HepG2 (cell line): ENCODE data around the gene RP2. TPM values are rescaled to one million over a fixed set of nuclear protein-coding genes. Genes with fewer than 3 reads are reported as not detected.

ENCODE experiments used
- CHD2 ChIP-seq: IDR thresholded peaks from 2 replicates; pipeline ENCODE4 v1.6.1; 2011; ENCODE audit warnings: low read depth, low read length, improper control_type of control experiment
- GLMP ChIP-seq: sonication (generic); formaldehyde crosslinking; IDR thresholded peaks from 2 replicates; pipeline ENCODE4 v1.9.0; 2021; ENCODE audit warnings: missing genetic modification reagents, mild to moderate bottlenecking, borderline replicate concordance
- NFIB ChIP-seq: sonication (generic); formaldehyde crosslinking; IDR thresholded peaks from 2 replicates; pipeline ENCODE4 v1.9.0; 2021; ENCODE audit warnings: missing genetic modification reagents, mild to moderate bottlenecking, borderline replicate concordance
- REPIN1 ChIP-seq: sonication (generic); formaldehyde crosslinking; IDR thresholded peaks from 2 replicates; pipeline ENCODE4 v1.8.0; 2022; ENCODE audit warnings: missing genetic modification reagents, low read depth, mild to moderate bottlenecking, borderline replicate concordance
- SALL2 ChIP-seq: sonication (generic); formaldehyde crosslinking; IDR thresholded peaks from 2 replicates; pipeline ENCODE4 v1.8.1; 2023; ENCODE audit warnings: mild to moderate bottlenecking, missing genetic modification reagents, inconsistent platforms
- SRSF4 ChIP-seq: fragments of 200-400 bp; formaldehyde crosslinking; IDR thresholded peaks from one replicate; pipeline ENCODE4 v1.6.1; 2018; ENCODE audit warnings: mild to moderate bottlenecking, low read depth, low read length, moderate library complexity; ENCODE audit not compliant: poor library complexity, severe bottlenecking
- TFAP4 ChIP-seq: sonication (generic); IDR thresholded peaks from 2 replicates; pipeline ENCODE4 v1.6.1; 2016; ENCODE audit warnings: low read depth, borderline replicate concordance
- XBP1 ChIP-seq: sonication (generic); formaldehyde crosslinking; IDR thresholded peaks from 2 replicates; pipeline ENCODE4 v1.5.0; 2020; ENCODE audit warnings: missing genetic modification reagents
- ZNF441 ChIP-seq: sonication (generic); formaldehyde crosslinking; IDR thresholded peaks from 2 replicates; pipeline ENCODE4 v1.7.0; 2021; ENCODE audit warnings: missing genetic modification reagents, borderline replicate concordance
- ZNF646 ChIP-seq: sonication (generic); formaldehyde crosslinking; IDR thresholded peaks from 2 replicates; pipeline ENCODE4 v1.9.0; 2021; ENCODE audit warnings: mild to moderate bottlenecking, missing genetic modification reagents
- polyA plus RNA-seq, 8 experiments: library from polyadenylated mRNA; depleted of rRNA in 3 of 8; stranded (reverse) in 7 of 8; unstranded in 1 of 8; fragments of >200 nt; fragmentation: Illumina TruSeq in 4 of 8; extraction: Trizol in 4 of 8; gene quantifications; 2 replicates each; pipeline versions ENCODE4 v1.2.1 to v1.2.3, GENCODE V29; 2011 to 2016; ENCODE audit warnings: low read depth in 4 of 8, missing spikeins in 1 of 8, mixed read lengths in 1 of 8; ENCODE audit not compliant: insufficient read depth in 1 of 8
- total RNA-seq, 5 experiments: library from RNA; depleted of rRNA; stranded (reverse); fragments of >200 nt; fragmentation: Illumina TruSeq; extraction: Trizol; gene quantifications; 2 replicates each; pipeline ENCODE4 v1.2.3, GENCODE V29; 2016; ENCODE audit warnings: low read depth in 1 of 5
- TF ChIP-seq, protein P1 (sequence below): sonication (generic); formaldehyde crosslinking; IDR thresholded peaks from 2 replicates; pipeline ENCODE4 v1.5.0; 2020; ENCODE audit warnings: mild to moderate bottlenecking, missing genetic modification reagents, borderline replicate concordance
- TF ChIP-seq, protein P2 (sequence below): IDR thresholded peaks from 2 replicates; pipeline ENCODE4 v1.6.1; 2012; ENCODE audit warnings: low read depth, low read length, improper control_type of control experiment

The RP2 gene
- total and polyA plus RNA-seq, 2 of the 13 experiments (the other 11 are each of a cell fraction or from before 2014, with no cell fraction given): 5.0 to 9.9 TPM

DNA sequence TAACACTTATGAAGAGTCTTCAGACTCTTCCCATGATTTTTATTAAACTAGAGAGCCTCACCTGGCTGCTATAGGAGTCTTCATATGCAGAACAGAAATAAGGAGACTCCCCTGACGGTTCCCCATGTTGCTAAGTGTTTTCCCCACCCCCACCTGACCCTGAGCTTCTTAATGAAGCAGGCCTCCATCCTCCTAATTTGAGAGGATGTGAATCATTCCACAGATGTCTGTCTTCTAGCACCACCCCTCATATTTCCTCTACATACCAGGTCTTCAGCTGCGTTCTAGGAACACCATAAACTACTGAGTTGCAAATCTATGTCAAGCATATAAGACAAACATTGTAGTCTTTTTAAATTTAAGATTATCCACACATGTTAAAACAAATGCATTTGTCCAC, 36.9 kb downstream of the RP2 start (continued):
- TF ChIP-seq ZNF646 (CRISPR knock-in tag) (no peak), ZNF441 (CRISPR knock-in tag) (no peak), CHD2 (no peak), REPIN1 (CRISPR knock-in tag) (no peak), XBP1 (CRISPR knock-in tag) (no peak), NFIB (no peak), GLMP (CRISPR knock-in tag) (no peak), TFAP4 (no peak), SRSF4 (no peak), SALL2 (CRISPR knock-in tag) (no peak)
- TF ChIP-seq, protein P1, sequence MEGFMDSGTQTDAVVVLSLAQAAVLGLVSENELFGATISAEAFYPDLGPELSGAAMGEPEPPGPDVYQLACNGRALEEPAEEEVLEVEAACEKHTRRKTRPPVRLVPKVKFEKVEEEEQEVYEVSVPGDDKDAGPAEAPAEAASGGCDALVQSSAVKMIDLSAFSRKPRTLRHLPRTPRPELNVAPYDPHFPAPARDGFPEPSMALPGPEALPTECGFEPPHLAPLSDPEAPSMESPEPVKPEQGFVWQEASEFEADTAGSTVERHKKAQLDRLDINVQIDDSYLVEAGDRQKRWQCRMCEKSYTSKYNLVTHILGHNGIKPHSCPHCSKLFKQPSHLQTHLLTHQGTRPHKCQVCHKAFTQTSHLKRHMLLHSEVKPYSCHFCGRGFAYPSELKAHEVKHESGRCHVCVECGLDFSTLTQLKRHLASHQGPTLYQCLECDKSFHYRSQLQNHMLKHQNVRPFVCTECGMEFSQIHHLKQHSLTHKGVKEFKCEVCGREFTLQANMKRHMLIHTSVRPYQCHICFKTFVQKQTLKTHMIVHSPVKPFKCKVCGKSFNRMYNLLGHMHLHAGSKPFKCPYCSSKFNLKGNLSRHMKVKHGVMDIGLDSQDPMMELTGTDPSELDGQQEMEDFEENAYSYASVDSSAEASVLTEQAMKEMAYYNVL (CRISPR knock-in tag): no peak
- TF ChIP-seq, protein P2, sequence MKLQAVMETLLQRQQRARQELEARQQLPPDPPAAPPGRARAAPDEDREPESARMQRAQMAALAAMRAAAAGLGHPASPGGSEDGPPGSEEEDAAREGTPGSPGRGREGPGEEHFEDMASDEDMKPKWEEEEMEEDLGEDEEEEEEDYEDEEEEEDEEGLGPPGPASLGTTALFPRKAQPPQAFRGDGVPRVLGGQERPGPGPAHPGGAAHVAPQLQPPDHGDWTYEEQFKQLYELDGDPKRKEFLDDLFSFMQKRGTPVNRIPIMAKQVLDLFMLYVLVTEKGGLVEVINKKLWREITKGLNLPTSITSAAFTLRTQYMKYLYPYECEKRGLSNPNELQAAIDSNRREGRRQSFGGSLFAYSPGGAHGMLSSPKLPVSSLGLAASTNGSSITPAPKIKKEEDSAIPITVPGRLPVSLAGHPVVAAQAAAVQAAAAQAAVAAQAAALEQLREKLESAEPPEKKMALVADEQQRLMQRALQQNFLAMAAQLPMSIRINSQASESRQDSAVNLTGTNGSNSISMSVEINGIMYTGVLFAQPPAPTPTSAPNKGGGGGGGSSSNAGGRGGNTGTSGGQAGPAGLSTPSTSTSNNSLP: no peak
